HG03565 (cell line): Measurements from ENCODE around the gene ADD2.
"Not testable (repeated sequence)": the region's sequence is repeated elsewhere in the genome, so short reads cannot be mapped to it uniquely, and the experiment has no call there.

ENCODE experiments used
- ATAC-seq: cut with Tn5 transposase; IDR thresholded peaks from one replicate; pipeline ENCODE4 v1.9.1; 2021; ENCODE audit warnings: mild to moderate bottlenecking, moderate library complexity; ENCODE audit not compliant: unreplicated experiment

ADD2 gene, protein sequence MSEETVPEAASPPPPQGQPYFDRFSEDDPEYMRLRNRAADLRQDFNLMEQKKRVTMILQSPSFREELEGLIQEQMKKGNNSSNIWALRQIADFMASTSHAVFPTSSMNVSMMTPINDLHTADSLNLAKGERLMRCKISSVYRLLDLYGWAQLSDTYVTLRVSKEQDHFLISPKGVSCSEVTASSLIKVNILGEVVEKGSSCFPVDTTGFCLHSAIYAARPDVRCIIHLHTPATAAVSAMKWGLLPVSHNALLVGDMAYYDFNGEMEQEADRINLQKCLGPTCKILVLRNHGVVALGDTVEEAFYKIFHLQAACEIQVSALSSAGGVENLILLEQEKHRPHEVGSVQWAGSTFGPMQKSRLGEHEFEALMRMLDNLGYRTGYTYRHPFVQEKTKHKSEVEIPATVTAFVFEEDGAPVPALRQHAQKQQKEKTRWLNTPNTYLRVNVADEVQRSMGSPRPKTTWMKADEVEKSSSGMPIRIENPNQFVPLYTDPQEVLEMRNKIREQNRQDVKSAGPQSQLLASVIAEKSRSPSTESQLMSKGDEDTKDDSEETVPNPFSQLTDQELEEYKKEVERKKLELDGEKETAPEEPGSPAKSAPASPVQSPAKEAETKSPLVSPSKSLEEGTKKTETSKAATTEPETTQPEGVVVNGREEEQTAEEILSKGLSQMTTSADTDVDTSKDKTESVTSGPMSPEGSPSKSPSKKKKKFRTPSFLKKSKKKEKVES

DNA sequence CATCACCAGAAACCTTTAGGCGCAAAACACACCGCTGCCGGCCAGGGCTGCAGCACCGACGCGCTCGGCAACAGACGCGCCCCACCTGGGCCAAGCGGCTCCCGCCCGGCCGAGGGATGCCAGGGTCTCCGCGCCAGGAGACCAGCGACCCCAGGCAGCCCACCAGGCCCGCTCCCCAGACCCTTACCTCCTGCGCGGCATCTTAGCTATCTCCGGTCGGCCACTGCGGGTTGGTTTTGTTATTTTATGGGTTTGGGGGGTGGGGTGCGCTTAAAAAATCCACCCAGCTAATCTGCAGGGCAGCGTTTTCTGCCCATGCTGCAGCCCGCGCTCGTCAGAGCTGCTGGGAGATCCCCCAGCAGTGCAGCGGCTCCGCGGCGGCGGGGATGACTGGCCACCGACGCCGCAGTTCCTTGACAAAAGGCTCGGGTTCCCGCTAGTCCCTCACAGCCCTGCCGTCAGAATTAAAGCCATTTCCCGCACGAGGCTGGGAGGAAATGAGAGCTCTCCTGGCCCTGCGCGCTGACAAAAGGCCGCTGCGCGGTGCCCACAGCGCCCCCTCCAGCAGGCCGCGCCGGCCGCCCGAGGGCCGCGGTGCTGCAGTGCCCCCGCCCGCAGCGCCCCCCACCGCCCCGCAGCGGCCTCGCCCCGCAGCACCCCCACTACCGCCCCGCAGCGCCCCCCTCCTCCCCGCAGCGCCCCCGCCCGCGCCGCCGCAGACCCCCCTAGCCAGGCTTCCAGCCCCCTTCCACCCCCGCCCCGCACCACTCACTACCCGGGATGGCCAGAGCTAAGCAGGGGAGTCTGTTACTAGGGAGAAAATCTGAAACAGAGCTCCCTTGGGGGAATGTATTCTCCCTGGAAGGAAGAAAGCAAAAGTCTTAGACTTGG, at the start of gene ADD2:
ADD2 (minus strand) TSS at position 502 of the 891 bp plus-strand sequence. CDS start 61,792 bp downstream, outside the sequence.
- ATAC-seq: no peak

DNA sequence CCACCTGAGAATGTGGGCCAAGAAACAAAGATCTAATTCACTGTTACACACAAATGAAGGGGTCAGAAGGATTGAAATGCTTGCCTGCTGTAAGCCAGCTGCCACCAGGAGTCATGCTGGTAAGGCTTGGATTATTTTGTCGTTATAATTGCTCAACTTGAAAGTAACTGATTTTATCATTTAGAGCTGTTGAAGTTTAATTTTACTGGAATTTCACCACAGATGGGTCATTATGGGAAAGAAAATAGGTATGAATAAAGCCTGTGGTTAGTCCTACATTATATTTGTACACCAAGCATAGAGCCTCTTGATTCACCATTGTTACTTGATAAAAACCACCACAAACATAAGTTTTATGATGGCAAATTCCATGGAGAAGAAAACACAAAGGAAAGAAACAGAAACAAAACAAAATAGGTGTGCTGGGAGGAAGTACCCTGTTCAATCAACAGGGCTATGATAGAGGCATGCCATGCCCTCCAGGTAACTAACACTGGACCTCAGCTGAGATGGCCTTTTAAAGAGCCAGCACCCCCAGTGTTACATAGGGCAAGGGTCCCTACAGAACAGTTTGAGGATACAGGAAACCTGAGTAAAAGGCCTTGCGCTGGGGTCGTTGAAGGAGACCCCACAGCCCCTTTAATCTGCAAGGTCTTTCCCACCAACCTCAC, 49.4 kb upstream of the ADD2 start:
- no peak for ATAC-seq

- no peak for ATAC-seq
Measured at GRCh38 chr2:70816726-70817125, 48.7 kb upstream of the ADD2 start.

GRCh38 chr2:70808983-70809958, 41.3 kb upstream of the ADD2 start:
- no peak for ATAC-seq

- no peak for ATAC-seq
Measured at GRCh38 chr2:70807828-70808118, 39.8 kb upstream of the ADD2 start.

DNA sequence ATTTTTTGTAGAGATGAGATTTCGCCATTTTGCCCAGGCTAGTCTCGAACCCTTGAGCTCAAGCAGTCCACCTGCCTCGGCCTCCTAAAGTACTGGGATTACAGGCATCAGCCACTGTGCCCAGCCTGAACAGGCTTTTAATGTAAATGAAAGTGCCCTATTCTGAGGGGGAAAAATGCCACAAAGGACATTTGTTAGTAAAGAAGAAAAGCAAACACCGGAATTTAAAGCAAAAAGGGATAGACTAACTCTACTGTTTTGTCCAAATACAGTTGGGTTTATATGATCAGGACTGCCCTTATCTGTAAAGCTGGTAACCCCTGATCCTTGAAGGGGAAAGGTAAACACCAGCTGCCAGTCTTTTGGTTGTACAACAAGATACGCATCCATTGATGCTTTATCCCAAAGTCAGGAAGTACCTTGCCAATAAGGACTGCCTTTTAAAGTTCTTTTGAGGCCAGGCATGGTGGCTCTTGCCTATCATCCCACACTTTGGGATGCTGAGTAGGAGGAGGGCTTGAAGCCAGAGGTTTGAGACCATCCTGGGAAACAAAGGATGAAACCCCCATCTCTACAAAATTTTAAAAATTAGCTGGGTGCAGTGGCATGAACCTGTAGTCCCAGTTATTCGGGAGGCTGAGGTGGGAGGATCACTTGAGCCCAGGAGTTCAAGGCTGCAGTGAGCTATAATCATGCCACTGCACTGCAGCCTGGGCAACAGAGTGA, 39.3 kb upstream of the ADD2 start:
- no peak for ATAC-seq

DNA sequence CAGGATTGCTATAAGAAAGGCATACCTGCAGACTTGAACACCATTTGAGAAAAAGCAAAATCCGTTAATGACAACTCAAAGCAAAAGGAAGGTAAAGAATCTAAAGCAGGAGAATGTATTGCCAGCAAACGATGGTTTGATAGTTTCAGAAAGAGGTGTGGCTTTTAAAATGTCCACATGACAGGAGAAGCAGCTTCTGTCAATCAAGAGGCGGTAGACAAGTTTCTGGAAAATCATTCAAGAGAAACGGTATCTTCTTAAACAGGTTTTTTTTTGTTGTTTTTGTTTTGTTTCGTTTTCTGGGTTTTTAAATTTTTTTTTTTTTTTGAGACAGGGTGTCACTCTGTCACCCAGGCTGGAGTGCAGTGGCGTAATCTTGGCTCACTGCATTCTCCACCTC, 38.6 kb upstream of the ADD2 start:
- ATAC-seq: no peak

DNA sequence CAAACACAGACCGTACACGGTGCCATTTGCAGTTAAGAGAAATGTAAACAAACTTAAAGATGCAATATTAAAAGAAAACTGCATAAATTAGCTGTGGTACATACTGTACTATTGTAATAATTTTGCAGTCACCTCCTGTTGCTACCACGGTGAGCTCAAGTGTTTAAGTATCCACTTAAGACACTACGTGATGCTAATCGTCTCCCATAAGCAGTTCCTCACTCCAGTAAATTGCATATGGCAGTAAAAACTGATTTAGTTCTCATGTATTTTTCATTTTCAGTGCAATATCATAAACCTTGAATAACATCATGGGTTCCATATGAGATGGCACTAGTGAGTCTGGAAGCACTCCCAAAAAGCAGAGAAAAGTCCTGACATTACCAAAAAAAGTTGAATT, 38.0 kb upstream of the ADD2 start:
- ATAC-seq: no peak

DNA sequence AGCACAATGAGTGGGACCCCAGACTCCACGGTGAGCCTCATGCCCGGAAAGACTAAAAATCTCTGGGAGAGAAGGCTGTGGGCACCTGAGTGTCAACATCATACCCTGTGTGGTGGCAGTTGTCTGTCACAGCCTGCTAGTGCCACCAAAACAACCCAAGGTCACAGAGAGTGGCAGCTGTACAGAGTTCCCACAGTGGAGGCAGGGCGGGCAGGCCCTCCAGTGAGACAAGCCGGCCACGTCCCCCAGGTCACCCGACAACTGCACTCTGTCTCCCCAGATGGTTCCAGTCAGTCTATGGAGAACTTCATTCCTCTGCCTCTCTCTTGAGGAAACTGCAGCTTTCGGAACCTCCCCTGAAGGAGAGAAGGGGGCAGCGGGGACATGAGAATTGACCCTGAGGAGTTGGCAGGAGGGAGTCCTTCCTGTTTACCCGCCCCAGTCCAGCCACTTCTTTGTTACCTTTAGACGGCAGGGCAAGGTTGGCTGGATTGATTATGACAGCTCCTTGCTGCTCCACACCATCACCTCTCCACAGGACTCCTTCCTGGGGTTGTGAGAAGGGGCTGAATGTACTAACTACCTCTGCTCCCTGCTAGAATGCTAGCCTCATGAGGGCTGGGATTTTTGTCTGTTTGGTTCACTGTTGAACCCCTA, 33.7 kb upstream of the ADD2 start:
- no peak for ATAC-seq

DNA sequence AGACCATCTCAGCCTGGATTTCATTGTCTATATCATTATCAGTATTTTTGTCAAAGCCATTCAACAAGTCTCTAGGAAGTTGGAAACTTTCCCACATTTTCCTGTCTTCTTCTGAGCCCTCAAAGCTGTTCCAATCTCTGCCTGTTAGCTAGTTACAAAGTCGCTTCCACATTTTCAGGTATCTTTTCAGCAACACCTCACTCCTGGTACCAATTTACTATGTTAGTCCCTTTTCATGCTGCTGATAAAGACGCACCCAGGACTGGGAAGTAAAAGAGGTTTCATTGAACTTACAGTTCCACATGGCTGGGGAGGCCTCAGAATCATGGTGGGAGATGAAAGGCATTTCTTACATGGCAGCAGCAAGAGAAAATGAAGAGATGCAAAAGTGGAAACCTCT, 31.7 kb upstream of the ADD2 start:
- no peak for ATAC-seq

GRCh38 chr2:70797996-70798395, 30.0 kb upstream of the ADD2 start:
- ATAC-seq: not testable (repeated sequence)

DNA sequence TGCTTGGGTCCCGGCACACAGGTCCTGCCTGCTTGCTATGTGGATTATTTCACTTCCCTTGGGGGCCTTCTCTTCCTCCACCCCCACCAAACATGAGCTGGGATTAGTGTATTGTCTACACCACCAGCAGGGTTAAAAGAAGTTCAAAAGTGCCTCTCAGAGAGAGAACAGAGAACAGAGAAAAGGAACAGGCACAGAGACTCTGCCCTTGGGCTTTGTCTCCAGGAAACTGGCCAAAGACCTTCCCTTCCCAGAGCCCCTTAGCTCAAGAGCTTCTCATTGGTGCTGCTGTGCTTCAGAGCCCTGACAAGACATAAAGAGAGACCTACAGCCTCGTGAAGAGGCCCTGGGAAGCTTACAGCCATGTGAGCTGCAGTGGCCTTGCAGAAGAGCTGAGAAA, 29.5 kb upstream of the ADD2 start:
- ATAC-seq: no peak

DNA sequence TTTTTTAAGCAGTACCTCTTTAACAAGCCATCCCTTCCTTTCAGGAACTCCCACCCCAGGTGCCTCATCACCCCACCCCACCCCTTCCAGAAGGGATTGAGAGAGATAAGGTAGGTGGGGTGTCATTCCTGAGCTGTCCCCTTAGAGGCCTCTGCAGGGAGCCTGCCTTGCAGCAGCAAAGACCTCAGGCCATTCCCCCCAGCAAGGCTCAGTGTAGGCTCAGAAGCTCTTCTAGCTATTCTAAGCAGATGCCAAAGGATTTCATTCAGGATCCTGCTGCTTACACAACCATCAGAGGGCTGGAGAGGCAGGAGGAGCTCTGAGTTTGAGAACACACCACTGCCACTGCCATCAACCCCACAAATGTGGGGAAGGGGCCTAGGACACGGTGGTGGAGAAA, 28.3 kb upstream of the ADD2 start:
- ATAC-seq: no peak

GRCh38 chr2:70795164-70795995, 27.4 kb upstream of the ADD2 start:
- ATAC-seq: no peak

GRCh38 chr2:70793450-70793849, 25.4 kb upstream of the ADD2 start:
- no peak for ATAC-seq

GRCh38 chr2:70790136-70790828, 22.3 kb upstream of the ADD2 start, which contains the start of gene FIGLA:
TSS of gene FIGLA (minus strand) at chr2:70790643. CDS start at chr2:70790638, 5 bp downstream.
- no peak for ATAC-seq
